Pancreas (tissue), 10 donors: Measurements from ENCODE around the gene DCP1A. TPM values are rescaled to one million over a fixed set of nuclear protein-coding genes. Genes with fewer than 3 reads are reported as not detected.

Source experiments
- ATAC-seq, 4 donors: fragments of 200-7000 bp; cut with Tn5 transposase; one replicate each; pipeline versions ENCODE4 v1.8.0 to v1.9.1; 2020; ENCODE audit warnings: mild to moderate bottlenecking in 4 of 4, moderate library complexity in 4 of 4
- DNase-seq, 6 donors: peaks; one replicate each; pipeline ENCODE4 v3.0.0-alpha.2; 2020
- FAIRE-seq: peaks from 2 replicates; lab custom pipeline; 2012; peaks lifted over from hg19 to GRCh38; lab: Jason Lieb, UNC
- H3K27ac ChIP-seq, 4 donors: fragments of 200-600 bp; sonication (generic); 1 replicate in 3 of 4; 2 replicates in 1 of 4; pipeline versions ENCODE4 v1.5.0 to v1.8.0; 2020
- H3K27me3 ChIP-seq, 4 donors: fragments of 200-600 bp; one replicate each; pipeline ENCODE4 v1.8.0; 2021
- H3K36me3 ChIP-seq, 3 donors: fragments of 200-600 bp; sonication (generic) in 1 of 3; one replicate each; pipeline versions ENCODE4 v1.5.0 to v1.8.0; 2020 to 2021
- H3K4me1 ChIP-seq, 3 donors: fragments of 200-600 bp; one replicate each; pipeline ENCODE4 v1.8.0; 2021
- H3K4me3 ChIP-seq, 4 donors: fragments of 200-600 bp; sonication (generic) in 2 of 4; one replicate each; pipeline versions ENCODE4 v1.5.0 to v1.8.0; 2020 to 2021
- H3K9me3 ChIP-seq, 4 donors: fragments of 200-600 bp; one replicate each; pipeline ENCODE4 v1.8.0; 2021
- WGBS, 2 donors: extraction: QIAGEN DNeasy Blood & Tissue Kit; methylation state at CpG; one replicate each; pipeline ENCODE4 v1.1.7; 2013; 5-methylcytosine and 5-hydroxymethylcytosine counted together
- intact Hi-C, 3 donors: fragments of 100-400 bp; cut with DNase I; formaldehyde crosslinking; loops; one replicate each; pipeline versions ENCODE4 v1.11.1 to v1.14.2; 2022
- polyA plus RNA-seq, 2 donors: library from polyadenylated mRNA; stranded (reverse); fragments of 200-250 nt; gene quantifications; one replicate each; pipeline ENCODE4 v1.2.3, GENCODE V29; 2013
- total RNA-seq, 6 donors: library from RNA; stranded (reverse); fragmentation: NEBNext Ultra II Directional in 4 of 6; extraction: Animal tissue kit (Norgen Biotek cat#: 25700) in 4 of 6; gene quantifications; one replicate each; pipeline versions ENCODE4 v1.2.1 to v1.2.4, GENCODE V29; 2021 to 2023
- TF ChIP-seq, protein P1 (sequence below), 4 donors: fragments of 200-600 bp; sonication (generic) in 3 of 4; IDR thresholded peaks; one replicate each; pipeline versions ENCODE4 v1.5.0 to v1.8.0; 2021; ENCODE audit warnings: antibody characterized with exemption in 4 of 4
- donor health status: healthy with polysubstance abuse.
- donor health status: DM: no; HTN: no; CAD: no; lungs with moderate emphysema.
- donor health status: DM: no; HTN: no; CAD: no.
- donor health status: control.
- donor health status: control.
- donor health status: Bipolar disorder and iron deficiency.
- donor health status: DM: yes; HTN: yes; CAD: no.
- donor health status: DM: no; HTN: no; CAD: no.
- donor health status: DM: no; HTN: no; CAD: no.
- donor health status: DM: yes; HTN: yes; CAD: no.

Gene DCP1A
- total and polyA plus RNA-seq, 8 donors = 4.9 to 13.9 (median 6.9) TPM

DNA sequence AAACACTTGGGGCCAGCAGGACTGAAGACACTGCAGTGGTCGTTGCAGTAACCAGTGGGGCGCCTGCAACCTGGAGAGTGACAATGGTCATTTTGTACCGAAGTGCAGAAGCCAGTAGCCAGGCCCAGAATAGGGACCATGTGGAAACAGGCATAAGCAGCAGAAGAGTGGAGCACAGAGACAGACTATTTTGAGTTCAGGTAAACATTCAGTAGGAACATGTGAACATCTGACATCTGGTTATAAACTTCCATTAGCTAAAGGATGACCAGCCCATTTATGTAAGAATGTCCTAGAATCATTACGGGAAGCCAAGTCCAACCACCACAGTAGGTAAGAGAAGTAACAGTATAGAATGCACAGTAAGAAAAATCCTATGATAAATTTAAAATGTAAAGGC lies 59.1 kb downstream of the DCP1A start:
- no peak for ATAC-seq
- 75 to 77% methylated on average over 4 of the region's 4 CpGs for WGBS, 2 donors
- FAIRE-seq = no peak
- no peak for DNase-seq
- Histone ChIP-seq H3K4me3 (no peak overlapping the region), H3K27me3 (no peaks in the 10 kb centered on the region), H3K9me3 (no peaks in the 10 kb centered on the region), H3K4me1 (no peaks in the 10 kb centered on the region), H3K36me3 (peaks cover 0 to 23% (median 0%) of the 10 kb centered on the region in 3 donors), H3K27ac (no peak overlapping the region)
- intact Hi-C loops = no loop called here
- TF ChIP-seq, protein P1, sequence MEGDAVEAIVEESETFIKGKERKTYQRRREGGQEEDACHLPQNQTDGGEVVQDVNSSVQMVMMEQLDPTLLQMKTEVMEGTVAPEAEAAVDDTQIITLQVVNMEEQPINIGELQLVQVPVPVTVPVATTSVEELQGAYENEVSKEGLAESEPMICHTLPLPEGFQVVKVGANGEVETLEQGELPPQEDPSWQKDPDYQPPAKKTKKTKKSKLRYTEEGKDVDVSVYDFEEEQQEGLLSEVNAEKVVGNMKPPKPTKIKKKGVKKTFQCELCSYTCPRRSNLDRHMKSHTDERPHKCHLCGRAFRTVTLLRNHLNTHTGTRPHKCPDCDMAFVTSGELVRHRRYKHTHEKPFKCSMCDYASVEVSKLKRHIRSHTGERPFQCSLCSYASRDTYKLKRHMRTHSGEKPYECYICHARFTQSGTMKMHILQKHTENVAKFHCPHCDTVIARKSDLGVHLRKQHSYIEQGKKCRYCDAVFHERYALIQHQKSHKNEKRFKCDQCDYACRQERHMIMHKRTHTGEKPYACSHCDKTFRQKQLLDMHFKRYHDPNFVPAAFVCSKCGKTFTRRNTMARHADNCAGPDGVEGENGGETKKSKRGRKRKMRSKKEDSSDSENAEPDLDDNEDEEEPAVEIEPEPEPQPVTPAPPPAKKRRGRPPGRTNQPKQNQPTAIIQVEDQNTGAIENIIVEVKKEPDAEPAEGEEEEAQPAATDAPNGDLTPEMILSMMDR (IDR thresholded peaks at IDR 0.05) = no peak

DNA sequence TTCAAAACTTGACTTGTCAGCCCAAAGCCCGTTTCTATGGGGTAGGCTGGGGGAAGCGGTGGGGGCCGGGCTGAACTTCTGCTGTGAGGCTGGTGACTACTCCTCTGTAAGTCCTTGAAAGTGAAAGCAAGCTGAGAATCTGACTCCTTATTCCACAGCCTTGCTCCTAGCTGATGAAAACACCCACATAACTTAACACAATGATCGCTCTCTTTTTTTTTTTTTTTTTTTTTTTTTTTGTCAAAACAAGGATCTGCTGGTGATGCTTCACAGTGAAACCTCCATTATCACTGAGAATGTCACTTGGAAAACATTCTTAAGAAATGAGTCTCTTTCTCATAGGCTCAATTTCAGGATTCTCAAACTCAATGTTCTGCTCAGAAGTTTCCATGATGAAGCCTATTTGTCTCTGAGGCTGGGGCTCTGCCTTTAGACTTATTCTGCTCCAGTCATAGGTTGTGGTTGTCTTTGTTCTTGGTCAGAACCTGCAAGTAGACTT lies 60.2 kb downstream of the DCP1A start:
- TF ChIP-seq, protein P1 (IDR thresholded peaks at IDR 0.05) = no peak
- no peak for FAIRE-seq
- Histone ChIP-seq H3K9me3 (no peaks in the 10 kb centered on the region), H3K36me3 (peaks cover 0 to 23% (median 0%) of the 10 kb centered on the region in 3 donors), H3K27ac (no peak overlapping the region), H3K4me3 (no peak overlapping the region), H3K27me3 (no peaks in the 10 kb centered on the region), H3K4me1 (no peaks in the 10 kb centered on the region)
- no peak for ATAC-seq
- intact Hi-C loops = no loop called here
- 81 to 84% methylated on average over 4 of the region's 4 CpGs for WGBS, 2 donors
- DNase-seq = no peak

DNA sequence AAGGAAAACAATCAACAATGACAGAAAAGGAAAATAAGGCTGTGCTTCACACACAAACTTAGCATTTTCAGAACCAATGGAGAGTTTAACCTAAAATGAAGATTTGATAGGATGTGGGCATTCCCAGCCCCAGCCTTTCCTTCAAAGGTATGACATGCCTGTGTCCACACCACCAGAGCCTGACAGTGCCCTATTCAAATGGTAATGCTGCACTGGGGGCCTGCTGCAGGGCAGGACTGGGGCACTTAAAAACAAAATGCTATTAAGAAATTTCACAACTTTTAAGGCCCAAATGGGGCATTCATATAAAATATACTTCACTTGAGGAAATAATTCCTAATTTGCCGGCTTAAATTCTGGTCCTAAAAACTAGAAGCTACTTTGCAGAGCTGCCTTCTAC lies 60.6 kb downstream of the DCP1A start:
- no peak overlapping the region for H3K4me3 ChIP-seq
- TF ChIP-seq, protein P1 (IDR thresholded peaks at IDR 0.05) = no peak
- FAIRE-seq (no peak), DNase-seq (no peak), ATAC-seq (no peak)
- H3K27me3 ChIP-seq = no peaks in the 10 kb centered on the region
- intact Hi-C loops = no loop called here
- 83 to 90% methylated on average over 1 of the region's 1 CpG for WGBS, 2 donors
- H3K4me1 ChIP-seq = no peaks in the 10 kb centered on the region
- no peaks in the 10 kb centered on the region for H3K9me3 ChIP-seq
- peaks cover 0 to 23% (median 0%) of the 10 kb centered on the region in 3 donors for H3K36me3 ChIP-seq
- no peak overlapping the region for H3K27ac ChIP-seq

DNA sequence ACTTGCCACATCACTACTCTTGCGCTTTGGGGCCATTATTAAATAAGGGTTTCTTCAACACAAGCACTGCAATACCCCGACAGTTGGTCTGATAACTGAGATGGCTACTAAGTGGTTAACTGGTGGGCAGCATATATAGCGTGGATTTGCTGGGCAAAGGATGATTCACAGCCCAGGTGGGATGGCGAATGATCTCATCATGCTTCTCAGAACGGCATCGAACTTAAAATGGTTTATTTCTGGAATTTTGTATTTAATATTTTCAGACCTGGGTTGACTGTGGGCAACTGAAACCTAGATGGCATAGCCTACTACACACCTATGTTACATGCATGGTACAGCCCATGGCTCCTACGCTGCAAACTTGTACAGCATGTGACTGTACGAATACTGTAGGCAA lies 64.8 kb downstream of the DCP1A start:
- FAIRE-seq (no peak), DNase-seq (no peak), ATAC-seq (no peak)
- Histone ChIP-seq H3K27ac (no peak overlapping the region), H3K4me1 (no peaks in the 10 kb centered on the region), H3K27me3 (no peaks in the 10 kb centered on the region), H3K4me3 (no peak overlapping the region), H3K36me3 (peaks cover 0 to 23% (median 0%) of the 10 kb centered on the region in 3 donors), H3K9me3 (no peaks in the 10 kb centered on the region)
- WGBS, 2 donors = 93 to 96% methylated on average over 8 of the region's 8 CpGs
- TF ChIP-seq, protein P1 (IDR thresholded peaks at IDR 0.05) = no peak
- intact Hi-C loops = no loop called here

DNA sequence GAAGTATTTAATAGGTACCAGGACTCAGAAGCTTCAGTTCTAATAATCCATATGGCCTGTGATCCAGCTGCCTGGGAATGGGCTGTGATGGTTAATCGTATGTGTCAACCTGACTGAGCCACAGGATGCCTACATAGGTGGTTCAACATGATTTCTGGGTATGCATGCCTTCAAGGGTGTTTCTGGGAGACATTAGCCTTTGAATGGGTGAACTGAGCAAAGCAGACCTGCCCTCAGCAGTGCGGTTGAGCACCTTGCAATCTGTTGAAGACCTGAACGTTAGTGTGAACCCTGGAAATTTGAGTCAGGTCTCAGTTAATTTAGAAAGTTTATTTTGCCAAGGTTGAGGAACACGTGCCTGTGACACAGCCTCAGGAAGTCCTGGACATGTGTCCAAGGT lies 68.7 kb downstream of the DCP1A start:
- no peaks in the 10 kb centered on the region for H3K36me3 ChIP-seq
- WGBS, 2 donors = 88 to 93% methylated on average over 4 of the region's 4 CpGs
- no peak for DNase-seq
- TF ChIP-seq, protein P1 (IDR thresholded peaks at IDR 0.05) = no peak
- FAIRE-seq = no peak
- no peak overlapping the region for H3K27ac ChIP-seq
- H3K4me3 ChIP-seq = no peak overlapping the region
- ATAC-seq = no peak
- intact Hi-C loops = no loop called here
- peaks cover 7 to 14% (median 13%) of the 10 kb centered on the region in 3 donors for H3K4me1 ChIP-seq
- H3K9me3 ChIP-seq = no peaks in the 10 kb centered on the region
- no peaks in the 10 kb centered on the region for H3K27me3 ChIP-seq
